Caki2 (cell line): Measurements from ENCODE around the gene EPC2. TPM values are rescaled to one million over a fixed set of nuclear protein-coding genes. Genes with fewer than 3 reads are reported as not detected.

Source experiments
- DNase-seq: peaks from one replicate; pipeline ENCODE4 v3.0.0-alpha.2; 2015; ENCODE audit warnings: low read depth
- in situ Hi-C: cut with HindIII; loops from 2 replicates; pipeline ENCODE4 v1.10.0; 2016; ENCODE audit warnings: low sequenced_read_pairs, low pct_unique_long_range_greater_than_20kb, mixed read lengths
- total RNA-seq: library from RNA; depleted of rRNA; stranded (reverse); fragments of >200 nt; shearing (Covaris generic); gene quantifications from 2 replicates; pipeline ENCODE4 v1.2.3, GENCODE V29; 2014; ENCODE audit warnings: low replicate concordance

Gene EPC2
- total RNA-seq, 1 experiment from 2014 or later: 6.6 TPM

DNA sequence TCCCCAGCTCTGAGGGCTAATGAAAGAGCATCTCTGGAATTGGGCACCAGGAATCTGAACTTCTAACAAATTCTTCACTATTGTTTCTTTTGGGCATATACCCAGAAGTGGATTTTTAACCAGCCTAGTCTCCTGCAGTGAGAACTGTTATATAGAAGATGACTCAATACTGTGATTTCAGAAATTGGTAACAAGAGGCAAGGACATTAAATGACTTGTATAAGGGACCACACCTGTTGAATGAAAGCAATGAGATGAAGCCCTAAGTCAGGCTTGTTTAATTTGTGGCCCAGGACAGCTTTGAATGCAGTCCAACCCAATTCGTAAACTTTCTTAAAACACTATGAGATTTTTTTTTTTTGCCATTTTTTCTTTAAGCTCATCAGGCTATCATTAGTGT lies 57.9 kb downstream of the EPC2 start:
- no peak for DNase-seq
- in situ Hi-C loops: no loop called here

DNA sequence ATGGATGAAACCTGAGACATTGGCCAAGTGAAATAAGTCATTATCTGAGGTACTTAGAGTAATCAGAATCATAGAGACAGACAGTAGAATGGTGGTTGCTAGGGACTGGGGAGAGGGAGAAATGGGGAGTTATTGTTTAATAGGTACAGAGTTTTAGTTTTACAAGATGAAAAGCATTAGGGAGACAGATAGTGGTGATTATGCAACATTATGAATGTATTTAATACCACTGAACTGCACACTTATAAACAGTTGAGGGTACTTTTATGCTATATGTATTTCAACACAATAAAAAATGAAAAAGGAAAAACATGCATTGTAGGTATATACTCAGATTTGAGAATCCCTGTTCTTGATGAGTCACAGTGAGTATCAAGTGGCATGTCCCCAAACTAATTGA lies 59.7 kb downstream of the EPC2 start:
- in situ Hi-C loops: no loop called here
- DNase-seq: no peak

DNA sequence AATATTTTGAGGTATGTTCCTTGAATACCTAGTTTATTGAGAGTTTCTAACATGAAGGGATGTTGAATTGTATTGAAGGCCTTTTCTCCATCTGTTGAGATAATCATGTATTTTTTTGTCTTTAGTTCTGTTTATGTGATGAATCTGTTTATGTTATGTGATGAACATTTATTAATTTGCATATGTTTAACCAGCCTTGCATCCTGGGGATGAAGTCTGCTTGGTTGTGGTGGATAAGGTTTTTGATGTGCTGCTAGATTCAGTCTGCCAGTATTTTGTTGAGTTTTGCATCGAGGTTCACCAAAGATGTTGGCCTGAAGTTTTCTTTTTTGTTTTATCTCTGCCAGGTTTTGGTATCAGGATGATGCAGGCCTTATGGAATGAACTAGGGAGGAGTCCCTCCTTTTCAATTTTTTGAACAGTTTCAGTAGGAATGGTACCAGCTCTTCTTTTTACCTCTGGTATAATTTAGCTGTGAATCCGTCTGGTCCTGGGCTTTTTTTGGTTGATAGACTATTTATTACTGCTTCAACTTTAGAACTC lies 71.9 kb downstream of the EPC2 start:
- in situ Hi-C loops: no loop called here
- no peak for DNase-seq

DNA sequence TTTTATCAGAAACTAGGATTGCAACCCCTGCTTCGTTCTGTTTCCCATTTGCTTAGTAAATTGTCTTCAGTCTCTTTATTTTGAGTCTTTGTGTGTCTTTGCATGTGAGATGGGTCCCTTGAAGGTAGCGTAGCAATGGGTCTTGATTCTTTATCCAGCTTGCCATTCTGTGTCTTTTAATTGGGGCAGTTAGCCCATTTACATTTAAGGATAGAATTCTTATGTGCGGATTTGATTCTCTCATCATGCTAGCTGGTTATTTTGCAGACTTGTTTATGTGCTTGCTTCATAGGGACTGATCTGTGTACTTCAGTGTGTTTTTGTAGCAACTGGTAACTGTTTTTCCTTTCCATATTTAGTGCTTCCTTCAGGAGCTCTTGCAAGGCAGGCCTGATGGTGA lies 73.5 kb downstream of the EPC2 start:
- DNase-seq: no peak
- in situ Hi-C loops: no loop called here

DNA sequence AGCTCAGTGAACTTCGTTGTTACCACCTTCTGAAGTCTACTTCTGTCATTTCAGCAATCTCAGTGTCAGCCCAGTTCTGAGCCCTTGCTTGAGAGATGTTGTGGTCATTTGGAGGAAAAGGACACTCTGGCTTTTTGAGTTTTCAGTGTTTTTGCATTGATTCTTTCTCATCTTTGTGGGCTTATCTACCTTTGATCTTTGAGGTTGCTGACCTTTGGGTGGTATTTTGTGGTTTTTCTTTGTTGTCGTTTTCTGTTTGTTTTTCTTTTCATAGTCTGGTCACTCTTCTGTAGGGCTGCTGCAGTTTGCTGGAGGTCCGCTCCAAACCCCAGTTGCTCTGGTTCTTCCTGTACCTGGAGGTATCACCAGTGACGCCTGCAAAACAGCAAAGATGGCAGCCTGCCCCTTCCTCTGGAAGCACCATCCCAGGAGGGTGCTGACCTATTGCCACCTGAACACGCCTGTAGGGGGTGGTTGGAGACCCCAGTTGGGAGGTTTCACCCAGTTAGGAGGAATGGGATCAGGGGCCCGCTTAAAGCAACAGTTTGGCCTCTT lies 74.7 kb downstream of the EPC2 start:
- no peak for DNase-seq

DNA sequence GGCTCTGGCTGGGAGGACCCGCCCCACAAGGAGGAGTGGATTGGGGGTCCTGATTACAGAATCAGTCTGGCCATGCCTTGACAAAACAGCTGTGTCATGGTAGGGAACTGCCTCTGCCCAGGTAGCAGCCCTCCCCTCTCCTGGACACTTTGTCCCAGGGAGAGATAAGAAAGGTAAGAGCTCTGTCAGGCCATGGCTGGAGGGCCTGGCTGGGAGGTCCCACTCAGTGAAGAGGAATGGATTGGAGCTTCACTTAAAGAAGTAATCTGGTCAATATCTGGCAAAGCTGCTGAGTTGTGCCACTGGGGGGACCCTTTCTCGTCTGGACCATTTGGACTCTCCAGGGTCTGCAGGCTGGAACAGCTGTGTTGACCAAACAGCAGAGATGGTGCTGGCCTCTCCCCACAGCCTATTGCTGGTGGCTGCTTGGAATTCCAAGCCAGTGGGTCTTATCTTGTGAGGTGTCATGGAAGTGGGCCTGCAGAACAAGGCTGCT lies 75.4 kb downstream of the EPC2 start:
- no peak for DNase-seq
- in situ Hi-C loops: no loop called here

More for the DNA sequence above, 74.7 kb downstream of the EPC2 start:
- in situ Hi-C loops: no loop called here

DNA sequence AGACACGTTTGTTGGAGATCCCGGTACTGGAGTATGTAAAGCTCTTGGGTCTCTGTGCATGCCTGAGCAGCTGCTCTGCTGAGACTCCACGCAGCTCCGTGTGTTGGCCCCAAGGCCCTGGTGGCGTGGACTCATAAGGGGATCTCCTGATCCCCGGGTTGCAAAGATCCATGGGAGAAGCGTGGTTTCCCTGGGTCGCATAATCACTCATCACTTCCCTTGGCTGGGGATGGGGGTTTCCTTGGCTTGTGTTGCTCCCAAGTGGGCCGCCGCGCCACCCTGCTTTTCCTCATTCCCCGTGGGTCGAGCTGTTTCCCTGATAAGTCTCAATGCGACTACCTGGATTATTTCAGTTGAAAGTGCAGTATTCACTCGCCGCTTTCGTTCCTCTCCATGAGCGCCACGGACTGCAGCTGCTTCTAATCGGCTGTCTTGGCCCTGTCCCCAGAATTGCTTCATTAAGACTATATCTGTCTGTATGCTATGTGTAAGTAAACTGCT lies 76.0 kb downstream of the EPC2 start:
- DNase-seq: no peak
- in situ Hi-C loops: no loop called here

DNA sequence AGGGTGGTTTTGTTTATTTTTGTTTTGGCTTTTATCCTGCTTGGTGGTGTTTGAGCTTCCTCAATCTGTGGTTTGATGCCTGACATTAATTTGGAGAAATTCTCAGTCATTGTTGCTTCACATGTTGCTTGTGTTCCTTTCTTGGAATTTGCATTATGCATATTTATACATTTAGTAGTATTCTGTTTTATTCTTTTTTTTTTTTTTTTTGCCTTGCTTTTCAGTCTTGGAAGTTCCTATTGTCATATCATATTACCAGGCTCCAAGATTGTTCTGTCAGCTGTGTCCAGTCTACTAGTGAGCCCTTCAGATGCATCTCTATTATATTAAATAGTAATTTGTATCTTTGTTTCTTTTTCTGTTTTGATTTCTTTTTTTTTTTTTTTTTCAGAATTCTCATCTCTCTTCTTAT lies 77.0 kb downstream of the EPC2 start:
- in situ Hi-C loops: no loop called here
- DNase-seq: no peak

DNA sequence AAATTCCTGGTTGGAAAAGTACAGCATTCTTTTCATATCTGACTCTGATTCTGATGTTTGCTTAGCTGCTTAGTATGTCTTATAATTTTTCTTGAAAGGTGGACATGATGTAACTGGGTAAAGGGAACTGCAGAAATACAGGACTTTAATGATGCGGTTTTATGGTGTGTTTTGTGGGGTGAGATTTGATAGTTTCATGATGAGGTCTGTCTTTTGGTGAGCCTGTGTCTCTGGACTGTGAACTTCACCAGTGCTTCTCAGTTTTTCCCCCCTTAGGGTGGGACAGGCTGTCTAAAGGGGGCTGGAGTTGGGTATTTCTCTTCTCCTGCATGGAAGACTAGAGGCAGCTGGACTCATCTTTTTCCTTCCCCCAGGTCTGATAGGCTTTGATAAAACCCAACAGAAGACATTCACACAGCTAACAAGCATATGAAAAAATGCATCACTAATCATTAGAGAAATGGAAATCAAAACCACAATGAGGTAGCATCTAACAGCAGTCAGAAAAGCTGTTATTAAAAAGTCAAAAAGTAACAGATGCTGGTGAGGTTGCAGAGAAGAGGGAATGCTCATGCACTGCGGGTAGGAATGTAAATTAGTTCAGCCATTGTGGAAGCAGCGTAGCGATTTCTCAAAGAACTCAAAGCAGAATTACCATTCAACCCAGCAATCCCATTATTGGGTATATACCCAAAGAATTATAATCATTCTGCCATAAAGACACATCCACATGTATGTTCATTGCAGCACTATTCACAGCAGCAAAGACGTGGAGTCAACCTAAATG lies 77.6 kb downstream of the EPC2 start:
- DNase-seq: no peak
- in situ Hi-C loops: no loop called here

DNA sequence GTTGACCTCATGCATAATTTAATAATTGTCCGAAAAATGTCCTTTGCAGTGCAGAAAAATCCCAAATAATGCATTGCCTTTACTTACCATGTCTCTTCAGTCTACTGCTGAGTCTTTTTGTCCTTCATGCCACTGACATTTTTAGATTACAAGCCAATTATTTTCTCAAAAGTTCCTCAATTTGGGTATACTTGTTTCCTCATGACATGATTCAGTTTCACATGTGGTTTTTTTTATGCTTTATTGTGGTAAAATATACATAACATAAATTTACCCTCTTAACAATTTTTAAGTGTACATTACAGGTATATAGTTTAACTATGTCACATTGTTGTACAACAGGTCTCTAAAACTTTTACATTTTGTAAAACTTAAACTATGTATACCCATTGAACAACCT lies 81.0 kb downstream of the EPC2 start:
- DNase-seq: no peak
- in situ Hi-C loops: no loop called here

DNA sequence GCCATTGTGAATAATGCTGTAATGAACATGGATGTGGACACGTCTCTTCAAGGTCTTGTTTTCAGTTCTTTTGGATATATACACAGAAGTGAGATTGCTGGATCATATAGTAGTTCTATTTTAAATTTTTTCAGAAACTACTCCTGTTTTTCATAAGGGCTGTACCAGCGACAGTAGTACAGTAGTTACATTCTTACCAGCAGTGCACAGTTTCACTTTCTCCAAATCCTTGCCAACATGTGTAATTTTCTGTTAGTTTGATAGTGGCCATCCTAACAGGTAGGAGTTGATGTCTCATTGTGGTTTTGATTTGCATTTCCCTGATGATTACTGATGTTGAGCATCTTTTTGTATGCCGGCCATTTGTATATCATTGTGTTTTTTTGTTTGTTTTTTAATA lies 81.7 kb downstream of the EPC2 start:
- no peak for DNase-seq
- in situ Hi-C loops: no loop called here

DNA sequence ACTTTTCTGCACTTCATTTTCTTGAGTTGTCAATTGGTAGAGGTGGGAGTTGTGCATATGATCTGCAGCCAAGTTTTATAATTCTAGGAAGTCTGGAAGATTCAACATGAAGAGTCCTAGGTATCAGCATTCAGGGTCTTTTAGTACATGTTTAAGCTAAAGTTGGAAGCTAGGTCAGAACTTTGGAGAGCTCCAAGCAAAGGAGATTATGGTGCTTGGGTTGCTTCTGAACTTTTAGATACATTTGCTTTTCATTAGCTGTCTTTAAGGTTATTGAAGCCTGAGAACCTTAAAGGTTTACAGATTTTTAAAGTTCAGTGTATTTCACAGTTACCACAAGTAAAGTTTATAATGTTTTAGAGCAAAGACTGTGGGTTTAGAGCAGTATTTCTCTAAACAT lies 85.5 kb downstream of the EPC2 start:
- in situ Hi-C loops: no loop called here
- DNase-seq: no peak

DNA sequence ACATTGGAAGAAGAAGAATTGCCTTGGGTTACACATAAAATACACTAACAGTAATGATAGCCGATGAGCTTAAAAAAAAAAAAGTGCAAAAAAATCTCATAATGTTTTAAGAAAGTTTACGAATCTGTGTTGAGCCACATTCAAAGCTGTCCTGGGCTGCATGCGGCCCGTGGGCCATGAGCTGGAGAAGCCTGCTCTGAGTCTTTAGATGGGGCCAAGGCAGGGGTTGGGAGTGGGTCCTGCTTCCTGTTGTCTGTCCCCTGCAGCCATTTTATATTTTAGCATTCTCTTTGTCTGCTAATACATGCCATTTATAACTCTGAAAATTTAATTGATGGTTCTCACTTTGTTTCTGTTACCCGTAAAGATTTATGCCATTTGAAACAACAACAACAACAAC lies 93.2 kb downstream of the EPC2 start:
- DNase-seq: no peak
- in situ Hi-C loops: no loop called here

DNA sequence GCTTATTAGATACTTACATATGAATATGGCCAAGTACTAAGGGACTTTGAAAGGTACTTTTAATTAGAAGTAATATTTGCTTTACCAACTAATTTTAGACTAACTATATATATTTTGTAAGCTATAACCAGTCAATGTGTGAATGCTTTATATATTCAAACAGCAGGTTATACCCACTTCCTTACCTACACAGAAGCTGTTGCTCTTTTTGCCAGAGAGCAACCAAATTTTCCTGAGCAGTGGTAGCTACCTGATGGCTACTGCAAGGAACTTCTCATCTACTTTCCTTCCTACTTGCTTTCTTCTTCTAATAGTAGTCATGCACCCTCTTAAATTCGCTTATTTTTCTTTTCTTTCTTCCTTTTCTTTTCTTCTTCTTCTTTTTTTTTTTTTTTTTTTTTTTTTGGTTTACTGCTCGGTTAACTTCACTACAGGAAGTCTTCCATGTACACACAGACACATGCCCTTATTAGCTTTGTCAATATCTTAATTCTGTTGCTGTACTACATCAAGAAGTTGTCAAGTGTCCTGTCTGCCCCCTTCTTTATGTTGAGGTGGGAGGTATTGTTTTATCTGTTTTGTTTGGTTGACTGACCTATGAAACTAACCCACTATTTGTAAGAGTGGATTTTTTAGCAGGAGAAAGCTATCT lies 95.0 kb downstream of the EPC2 start:
- in situ Hi-C loops: no loop called here
- no peak for DNase-seq

DNA sequence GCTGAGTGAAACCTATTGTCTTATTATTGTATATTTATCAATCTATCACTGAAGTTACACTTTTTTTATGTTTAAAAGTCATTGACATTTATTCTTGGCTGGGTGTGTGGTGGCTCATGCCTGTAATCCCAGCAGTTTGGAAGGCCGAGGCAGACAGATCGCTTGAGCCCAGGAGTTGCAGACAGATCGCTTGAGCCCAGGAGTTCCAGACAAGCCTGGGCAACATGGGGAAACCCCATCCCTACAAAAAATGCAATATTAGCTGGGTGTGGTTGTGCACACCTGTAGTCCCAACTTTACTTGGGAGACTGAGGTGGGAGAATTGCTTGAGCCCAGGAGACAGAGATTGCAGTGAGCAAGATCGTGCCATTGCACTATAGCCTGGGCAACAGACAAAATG lies 97.8 kb downstream of the EPC2 start:
- no peak for DNase-seq
- in situ Hi-C loops: no loop called here

DNA sequence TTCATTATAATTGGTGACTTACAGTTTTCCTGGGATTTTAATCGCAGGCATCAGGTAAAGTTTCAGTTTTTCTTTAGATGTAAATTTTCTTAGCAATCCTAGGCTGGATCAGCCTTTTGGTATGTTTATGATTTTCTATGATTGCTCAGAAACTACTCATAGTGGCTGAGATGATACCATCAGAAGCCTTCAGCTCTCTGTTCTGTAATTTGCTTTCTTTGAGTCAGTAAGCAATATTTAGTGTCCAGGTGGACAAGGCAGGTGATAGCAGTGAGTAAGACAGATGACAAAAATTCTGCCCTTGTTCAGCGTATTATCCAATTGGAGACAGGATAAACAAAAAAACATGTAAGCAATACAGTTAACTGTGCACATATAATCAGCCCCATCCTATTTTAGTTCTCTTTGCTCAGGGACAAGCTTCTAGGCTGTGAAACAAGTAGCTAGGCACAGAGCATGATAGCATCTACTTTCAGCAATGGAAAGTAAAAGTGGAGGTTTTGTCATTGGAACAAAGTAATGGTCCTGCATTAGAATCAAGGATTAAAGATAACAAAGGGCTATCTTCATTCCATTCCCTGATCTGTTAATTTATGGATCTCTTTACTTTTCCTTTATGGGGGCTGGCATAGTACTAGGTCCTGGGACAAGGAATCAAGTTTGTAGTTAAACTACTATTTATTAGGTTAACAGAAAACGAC lies 100.8 kb downstream of the EPC2 start:
- DNase-seq: no peak
- in situ Hi-C loops: no loop called here

DNA sequence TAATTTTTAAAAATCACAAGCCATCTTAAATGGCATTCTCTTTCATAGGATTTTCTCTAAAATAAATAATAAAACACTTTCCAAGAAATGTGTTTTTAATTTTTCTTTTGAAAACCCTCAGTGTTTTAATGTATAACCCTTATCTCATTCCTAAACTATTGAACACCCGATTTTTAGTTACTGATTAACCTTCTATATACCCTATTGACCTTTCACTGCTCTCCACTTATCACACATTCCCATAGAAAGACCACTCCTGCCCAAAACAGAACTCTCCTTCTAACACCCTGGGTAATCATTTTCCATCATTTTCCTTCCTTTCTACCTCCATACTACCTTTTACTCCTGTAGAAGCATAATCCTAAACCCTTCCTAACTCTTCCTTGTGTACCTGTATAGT lies 102.4 kb downstream of the EPC2 start:
- in situ Hi-C loops: no loop called here

DNA sequence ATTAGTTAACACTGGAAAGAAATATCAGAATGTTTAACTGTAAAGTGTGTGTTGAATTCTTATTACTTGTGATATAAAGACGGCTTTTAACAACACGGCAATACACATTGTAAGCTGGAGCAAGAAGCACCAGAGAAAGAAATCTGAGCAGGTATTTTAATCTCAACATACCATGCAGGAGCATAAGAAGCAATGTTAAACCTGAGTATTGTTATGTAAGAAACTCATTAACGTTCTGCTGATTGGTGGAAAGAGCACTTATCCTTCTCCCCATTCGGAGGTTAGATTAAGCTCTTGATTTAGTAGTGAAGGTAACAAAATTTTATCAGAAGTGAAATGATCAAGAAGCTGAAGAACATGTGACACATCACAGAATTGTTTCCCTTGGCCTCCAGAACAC lies 107.4 kb downstream of the EPC2 start:
- DNase-seq: no peak
- in situ Hi-C loops: no loop called here

More for the DNA sequence above, 102.4 kb downstream of the EPC2 start:
- DNase-seq: no peak

DNA sequence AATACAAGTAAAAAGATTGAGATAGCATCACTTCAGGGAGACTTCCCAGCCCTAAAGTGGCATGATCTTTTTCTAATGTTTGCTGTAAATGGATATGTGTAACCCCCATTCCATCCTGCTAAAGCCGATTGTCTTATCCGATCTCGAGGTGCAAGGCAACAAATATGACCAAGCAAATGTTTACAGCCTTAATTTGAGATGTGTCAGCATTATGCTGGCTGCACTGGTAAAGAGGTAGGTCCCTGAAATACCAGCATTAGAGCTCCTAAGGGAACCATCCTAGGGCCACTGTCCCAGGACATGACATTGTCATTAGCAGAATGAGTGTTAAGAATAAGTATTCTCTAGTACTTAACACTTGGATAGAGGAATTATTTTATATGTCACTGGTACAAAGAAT lies 108.4 kb downstream of the EPC2 start:
- DNase-seq: no peak
- in situ Hi-C loops: no loop called here
